ENCODE data around the gene TAF11L7.
"Not testable (repeated sequence)": the region's sequence is repeated elsewhere in the genome, so short reads cannot be mapped to it uniquely, and the experiment has no call there.

The TAF11L7 gene

DNA sequence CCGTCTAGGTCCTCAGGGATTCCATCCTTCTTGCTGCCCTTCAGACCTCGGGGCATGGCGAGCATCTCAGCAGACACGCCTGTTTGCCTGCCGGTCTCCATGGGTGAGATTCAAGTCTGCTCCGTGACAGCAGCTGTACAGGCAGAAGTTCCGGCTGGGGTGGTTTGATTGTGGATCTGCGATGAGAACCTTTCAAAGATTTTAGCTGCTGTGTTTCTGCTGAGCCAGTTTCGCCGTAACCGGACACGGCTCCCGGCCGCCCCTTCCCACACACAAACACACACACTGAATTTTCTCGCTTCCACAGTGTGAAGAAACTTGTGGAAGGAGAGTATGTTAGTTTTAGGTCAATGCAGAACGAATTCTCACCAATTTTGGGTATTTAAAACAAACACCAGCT lies at the start of gene TAF11L7:
TAF11L7 (minus strand) TSS at position 101 of the 400 bp plus-strand sequence.
- not testable (repeated sequence) for DNase-seq

DNA sequence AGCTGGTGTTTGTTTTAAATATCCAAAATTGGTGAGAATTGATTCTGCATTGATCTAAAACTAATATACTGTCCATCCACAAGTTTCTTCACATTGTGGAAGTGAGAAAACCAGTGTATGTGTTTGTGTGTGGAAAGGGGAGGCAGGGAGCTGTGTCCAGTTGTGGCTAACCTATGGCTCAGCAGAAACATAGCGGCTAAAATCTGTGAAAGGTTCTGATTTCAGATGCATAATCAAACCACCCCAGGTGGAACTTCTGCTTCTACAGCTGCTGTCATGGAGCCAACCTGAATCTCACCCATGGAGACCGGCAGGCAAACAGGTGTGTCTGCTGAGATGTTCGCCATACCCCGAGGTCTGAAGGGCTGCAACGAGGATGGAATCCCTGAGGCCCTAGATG lies 48.6 kb upstream of the TAF11L7 start, which contains the start of gene TAF11L14:
TAF11L14 (plus strand) TSS at position 301 of the 400 bp plus-strand sequence.
- DNase-seq = no peak

DNA sequence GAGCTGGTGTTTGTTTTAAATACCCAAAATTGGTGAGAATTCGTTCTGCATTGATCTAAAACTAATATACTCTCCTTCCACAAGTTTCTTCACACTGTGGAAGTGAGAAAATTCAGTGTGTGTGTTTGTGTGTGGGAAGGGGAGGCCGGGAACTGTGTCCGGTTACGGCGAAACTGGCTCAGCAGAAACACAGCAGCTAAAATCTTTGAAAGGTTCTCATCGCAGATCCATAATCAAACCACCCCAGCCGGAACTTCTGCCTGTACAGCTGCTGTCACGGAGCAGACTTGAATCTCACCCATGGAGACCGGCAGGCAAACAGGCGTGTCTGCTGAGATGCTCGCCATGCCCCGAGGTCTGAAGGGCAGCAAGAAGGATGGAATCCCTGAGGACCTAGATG lies 46.2 kb upstream of the TAF11L7 start, which contains the start of gene TAF11L13:
TAF11L13 (plus strand) TSS at position 301 of the 400 bp plus-strand sequence.
- not testable (repeated sequence) for DNase-seq

GRCh38 chr5:17625686-17626085 lies 40.1 kb upstream of the TAF11L7 start:
- no peak for DNase-seq

GRCh38 chr5:17620627-17621026 lies 35.1 kb upstream of the TAF11L7 start:
- no peak for DNase-seq

DNA sequence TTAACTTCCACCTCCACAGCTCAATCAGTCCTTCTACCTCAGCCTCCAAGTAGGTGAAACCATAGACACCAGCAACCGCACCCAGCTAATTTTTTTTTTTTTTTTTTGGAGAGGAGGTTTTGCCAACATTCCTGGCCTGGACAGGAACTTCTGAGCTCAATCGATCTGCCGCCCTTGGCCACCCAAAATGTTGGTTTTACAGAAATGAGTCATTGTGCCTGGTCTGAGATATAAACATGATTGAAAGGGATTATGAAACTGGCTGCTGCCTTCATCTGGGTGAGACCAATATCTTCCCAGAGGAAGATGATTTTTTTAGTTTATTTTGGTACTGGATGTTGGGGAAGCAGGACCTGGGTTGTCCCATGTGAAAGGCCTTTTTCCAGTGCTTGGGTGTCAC lies 33.8 kb upstream of the TAF11L7 start:
- DNase-seq = no peak

DNA sequence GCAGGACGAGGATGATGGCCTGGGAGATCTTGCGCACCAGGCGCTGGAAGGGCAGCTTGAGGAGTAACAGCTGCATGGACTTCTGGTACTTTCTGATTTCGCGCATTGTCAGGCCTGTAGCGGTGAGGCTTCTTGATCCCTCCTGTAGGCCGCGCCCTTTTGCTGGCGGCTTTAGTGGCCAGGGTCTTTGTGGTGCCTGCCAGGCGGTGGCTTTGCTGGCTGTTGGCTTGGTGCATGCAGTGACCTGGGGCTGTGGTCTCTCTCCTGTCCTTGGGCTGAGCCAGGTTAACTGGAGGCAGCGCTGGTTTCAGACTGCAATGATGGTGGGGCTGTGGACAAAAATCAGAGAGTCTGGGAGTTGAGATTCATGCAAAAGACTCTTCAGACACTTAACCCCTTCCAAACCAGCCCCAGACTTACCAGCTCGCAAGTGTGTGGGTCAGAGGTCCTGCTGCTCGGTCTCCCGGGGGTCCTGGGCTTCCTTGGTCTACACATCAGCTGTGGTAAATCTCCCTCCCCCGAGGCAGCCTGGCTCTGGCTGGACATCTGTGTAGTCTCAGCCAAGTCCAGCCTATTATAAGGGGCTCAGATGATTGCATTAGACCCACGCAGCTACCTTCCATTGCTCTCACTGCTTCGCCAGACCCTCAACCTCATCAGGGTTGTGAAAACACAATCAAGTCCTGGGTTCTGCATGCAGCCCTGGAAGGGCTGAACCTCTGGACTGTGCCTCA lies 29.5 kb upstream of the TAF11L7 start:
- DNase-seq = no peak

DNA sequence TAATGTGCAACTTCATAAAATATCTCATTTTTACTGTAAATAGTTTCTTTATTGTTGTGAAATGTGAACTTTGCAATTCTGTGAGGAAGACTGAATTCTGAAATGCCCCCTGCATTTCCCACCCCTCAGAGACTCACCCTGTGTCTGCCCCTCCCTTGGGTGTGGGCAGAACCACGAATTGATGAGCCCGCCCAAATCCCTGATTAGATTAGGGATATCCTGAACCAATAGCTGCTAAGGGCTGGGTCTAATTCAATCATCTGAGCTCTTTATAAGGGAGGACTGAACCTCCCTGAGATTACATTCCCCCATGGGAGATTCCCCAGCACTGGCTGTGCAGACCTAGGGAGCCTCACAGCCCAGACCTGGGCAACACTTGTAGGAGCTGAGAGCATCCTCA lies 24.5 kb upstream of the TAF11L7 start, which contains the start of gene TAF11L12:
TAF11L12 (plus strand) TSS at position 301 of the 400 bp plus-strand sequence.
- DNase-seq = not testable (repeated sequence)

GRCh38 chr5:17607461-17607860 lies 21.9 kb upstream of the TAF11L7 start:
- DNase-seq = not testable (repeated sequence)

DNA sequence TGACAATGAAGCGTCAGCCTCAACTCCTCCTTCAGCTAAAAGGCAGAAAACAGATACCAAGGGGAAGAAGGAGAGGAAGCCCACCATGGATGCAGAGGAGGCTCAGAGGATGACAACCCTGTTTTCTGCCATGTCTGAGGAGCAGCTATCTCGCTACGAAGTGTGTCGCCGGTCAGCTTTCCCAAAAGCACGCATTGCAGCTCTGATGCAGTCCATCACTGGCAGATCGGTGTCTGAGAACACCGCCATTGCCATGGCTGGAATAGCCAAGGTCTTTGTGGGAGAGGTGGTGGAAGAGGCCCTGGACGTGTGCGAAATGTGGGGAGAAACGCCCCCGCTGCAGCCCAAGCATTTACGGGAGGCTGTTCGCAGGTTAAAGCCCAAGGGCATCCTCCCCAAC lies 19.4 kb upstream of the TAF11L7 start:
- no peak for DNase-seq

- DNase-seq = not testable (repeated sequence)
Observed at GRCh38 chr5:17603880-17604279, 18.3 kb upstream of the TAF11L7 start, which contains the start of gene TAF11L11. Gene TAF11L11 (plus strand): TSS chr5:17604183.

- not testable (repeated sequence) for DNase-seq
Observed at GRCh38 chr5:17597728-17598127, 12.2 kb upstream of the TAF11L7 start, which contains the start of gene TAF11L10. Gene TAF11L10 (minus strand): TSS chr5:17597828.

DNA sequence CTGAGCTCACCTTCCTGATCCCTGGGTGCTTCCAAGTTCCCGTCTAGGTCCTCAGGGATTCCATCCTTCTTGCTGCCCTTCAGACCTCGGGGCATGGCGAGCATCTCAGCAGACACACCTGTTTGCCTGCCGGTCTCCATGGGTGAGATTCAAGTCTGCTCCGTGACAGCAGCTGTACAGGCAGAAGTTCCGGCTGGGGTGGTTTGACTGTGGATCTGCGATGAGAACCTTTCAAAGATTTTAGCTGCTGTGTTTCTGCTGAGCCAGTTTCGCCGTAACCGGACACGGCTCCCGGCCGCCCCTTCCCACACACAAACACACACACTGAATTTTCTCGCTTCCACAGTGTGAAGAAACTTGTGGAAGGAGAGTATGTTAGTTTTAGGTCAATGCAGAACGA lies 8.7 kb upstream of the TAF11L7 start, which contains the start of gene TAF11L9:
TAF11L9 (minus strand) TSS at position 140 of the 400 bp plus-strand sequence.
- DNase-seq = not testable (repeated sequence)

DNA sequence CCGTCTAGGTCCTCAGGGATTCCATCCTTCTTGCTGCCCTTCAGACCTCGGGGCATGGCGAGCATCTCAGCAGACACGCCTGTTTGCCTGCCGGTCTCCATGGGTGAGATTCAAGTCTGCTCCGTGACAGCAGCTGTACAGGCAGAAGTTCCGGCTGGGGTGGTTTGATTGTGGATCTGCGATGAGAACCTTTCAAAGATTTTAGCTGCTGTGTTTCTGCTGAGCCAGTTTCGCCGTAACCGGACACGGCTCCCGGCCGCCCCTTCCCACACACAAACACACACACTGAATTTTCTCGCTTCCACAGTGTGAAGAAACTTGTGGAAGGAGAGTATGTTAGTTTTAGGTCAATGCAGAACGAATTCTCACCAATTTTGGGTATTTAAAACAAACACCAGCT lies 5.3 kb upstream of the TAF11L7 start, which contains the start of gene TAF11L8:
TAF11L8 (minus strand) TSS at position 101 of the 400 bp plus-strand sequence.
- not testable (repeated sequence) for DNase-seq
